ENCODE results near the gene MRPL17. TPM values are rescaled to one million over a fixed set of nuclear protein-coding genes. Genes with fewer than 3 reads are reported as not detected.

MRPL17 gene
- total RNA-seq, 1 donor from 2014 or later: 27.2 TPM

DNA sequence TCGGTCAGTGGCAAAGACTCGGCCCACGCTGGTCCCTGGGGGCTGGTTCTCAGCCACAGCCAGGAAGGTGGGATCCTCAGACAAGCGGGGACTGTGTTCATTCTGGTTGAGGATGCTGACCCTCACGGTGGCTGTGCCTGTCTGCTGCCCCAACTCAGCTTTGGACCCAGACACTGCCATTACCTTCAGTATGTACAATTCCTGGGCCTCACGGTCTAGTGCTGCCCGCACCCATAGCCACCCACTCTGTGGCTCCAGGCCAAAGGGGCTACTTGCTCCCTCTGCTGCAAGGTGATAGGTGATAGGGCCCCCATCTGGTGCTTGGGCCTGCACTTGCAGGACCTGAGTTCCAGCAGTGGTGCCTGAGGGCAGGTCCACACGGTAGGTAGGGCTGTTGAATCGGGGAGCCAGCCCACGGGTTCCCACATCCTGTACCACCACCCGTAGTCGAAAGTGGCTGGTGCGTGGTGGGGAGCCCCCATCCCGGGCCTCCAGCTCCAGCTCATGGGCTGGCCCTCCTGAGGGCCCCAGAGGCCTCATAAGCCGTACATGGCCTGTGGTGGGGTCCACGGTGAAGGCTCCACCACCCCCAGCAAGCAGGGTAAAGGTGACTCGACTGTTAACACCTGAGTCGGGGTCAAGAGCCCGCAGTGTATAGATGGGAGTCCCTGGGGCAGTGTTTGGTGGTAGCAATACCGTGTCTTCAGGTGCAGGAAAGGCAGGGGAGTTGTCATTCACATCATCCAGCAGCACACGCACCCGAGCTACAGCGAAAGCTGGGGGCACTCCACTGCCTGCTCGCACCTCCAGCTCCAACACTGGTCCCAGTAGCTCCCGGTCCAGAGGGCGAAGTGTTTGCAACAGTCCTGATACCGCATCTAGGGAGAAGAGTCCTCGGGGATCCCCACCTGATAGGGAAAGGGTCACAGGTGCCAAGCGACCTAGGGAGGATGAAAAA, 50.7 kb downstream of the MRPL17 start:
- DNase-seq (ENCODE audit: low read depth): no peak

DNA sequence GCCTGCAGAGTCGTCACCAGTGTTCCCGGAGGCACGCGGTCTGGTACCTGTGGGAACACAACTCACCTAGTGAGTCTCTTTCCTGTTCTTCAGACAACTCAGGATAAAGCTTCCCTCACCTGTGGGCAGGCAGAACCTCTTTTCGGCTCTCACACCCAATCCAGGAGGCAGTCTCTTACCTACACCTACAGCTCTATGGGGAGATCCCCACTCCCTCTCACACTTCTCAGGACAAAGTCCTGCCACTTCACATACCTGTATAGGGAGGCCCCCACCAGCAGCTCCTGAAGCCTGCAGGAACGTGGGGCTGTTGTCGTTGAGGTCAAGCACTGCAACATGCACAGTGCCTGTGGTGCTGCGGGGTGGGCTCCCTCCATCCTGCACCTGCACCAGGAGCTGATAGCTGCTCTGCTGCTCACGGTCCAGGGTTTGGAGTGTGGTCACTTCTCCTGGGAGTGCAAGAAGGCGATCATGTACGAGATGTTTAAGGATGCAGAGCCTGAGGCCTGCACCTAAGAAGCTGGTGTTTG, 51.7 kb downstream of the MRPL17 start:
- DNase-seq (ENCODE audit: low read depth): no peak

DNA sequence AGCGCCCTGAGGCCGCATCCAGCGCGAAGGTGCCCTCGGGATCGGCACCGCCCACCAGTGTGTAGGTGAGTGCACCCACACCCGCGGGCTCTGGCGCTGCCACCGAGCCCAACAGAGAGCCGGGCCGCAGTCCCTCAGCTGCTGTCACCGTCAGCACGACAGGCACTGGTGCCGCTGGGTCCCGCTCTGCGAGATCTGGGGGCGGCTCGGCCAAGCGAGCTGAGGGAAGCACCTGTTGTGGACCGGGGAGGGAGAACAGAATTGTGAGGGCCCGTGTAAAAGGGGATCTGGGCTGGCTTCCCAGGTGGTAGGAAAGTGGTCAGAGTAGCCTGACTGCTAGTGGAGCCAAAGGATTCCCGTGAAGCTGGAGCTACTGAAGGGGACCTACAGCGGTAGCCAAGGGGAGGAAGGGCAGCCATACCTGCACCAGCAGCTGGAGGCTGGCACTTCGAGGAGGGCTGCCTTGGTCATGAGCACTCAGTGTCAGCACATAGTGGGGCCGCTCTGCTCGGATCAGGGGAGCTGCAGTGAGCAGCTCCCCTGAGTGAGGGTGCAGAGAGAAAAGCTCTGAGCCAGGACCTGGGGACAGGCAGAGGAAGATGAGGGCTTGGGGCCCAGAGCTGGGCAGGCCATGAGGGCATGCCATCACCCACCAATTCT, 52.4 kb downstream of the MRPL17 start:
- DNase-seq (ENCODE audit: low read depth): no peak

Other genes starting within 250 kb of the MRPL17 start
- 0.20 TPM in 1 of 2 replicates, not detected in the other for gene HPX, start 242.4 kb downstream of the MRPL17 start, total RNA-seq
- 5.6 and 16.5 TPM in 2 replicates for gene TRIM3, start 209.4 kb downstream of the MRPL17 start, total RNA-seq
- 64.5 and 78.0 TPM in 2 replicates for gene ARFIP2, start 202.0 kb downstream of the MRPL17 start, total RNA-seq
- gene TIMM10B, start 201.8 kb downstream of the MRPL17 start, total RNA-seq: 34.7 and 38.7 TPM in 2 replicates
- gene DNHD1, start 186.1 kb downstream of the MRPL17 start, total RNA-seq: 0.69 and 2.5 TPM in 2 replicates
- gene RRP8, start 79.7 kb downstream of the MRPL17 start, total RNA-seq: 6.4 and 22.6 TPM in 2 replicates
- gene ILK, start 79.6 kb downstream of the MRPL17 start, total RNA-seq: 133 and 183 TPM in 2 replicates
- gene TAF10, start 71.1 kb downstream of the MRPL17 start, total RNA-seq: 36.1 and 36.9 TPM in 2 replicates
- 16.1 and 107 TPM in 2 replicates for gene TPP1, start 63.9 kb downstream of the MRPL17 start, total RNA-seq
- under 0.01 and 1.3 TPM in 2 replicates for gene DCHS1, start 27.5 kb downstream of the MRPL17 start, total RNA-seq
- 0.25 and 0.35 TPM in 2 replicates for gene OR2AG2, start 88.6 kb upstream of the MRPL17 start, total RNA-seq
- gene OR2AG1, start 99.7 kb upstream of the MRPL17 start, total RNA-seq: not detected in 2 replicates
- 0.50 TPM in 1 of 2 replicates, not detected in the other for gene OR6A2, start 116.3 kb upstream of the MRPL17 start, total RNA-seq
- gene OR10A5, start 162.3 kb upstream of the MRPL17 start, total RNA-seq: not detected in 2 replicates
- not detected in 2 replicates for gene OR10A2, start 179.7 kb upstream of the MRPL17 start, total RNA-seq
- gene OR10A4, start 193.3 kb upstream of the MRPL17 start, total RNA-seq: not detected in 2 replicates
- 0.40 TPM in 1 of 2 replicates, not detected in the other for gene OR2D2, start 209.2 kb upstream of the MRPL17 start, total RNA-seq
- gene OR2D3, start 237.7 kb upstream of the MRPL17 start, total RNA-seq: not detected in 2 replicates
- 5.4 TPM in 2 replicates for gene ZNF215, start 243.1 kb upstream of the MRPL17 start, total RNA-seq